Chondrocyte (in vitro differentiated cells): ENCODE results near the gene HLTF. TPM values are rescaled to one million over a fixed set of nuclear protein-coding genes. Genes with fewer than 3 reads are reported as not detected.

Experiments used
- DNase-seq: peaks from one replicate; pipeline ENCODE4 v3.0.0; 2021; ENCODE audit warnings: mixed read lengths, low spot score
- H3K27ac Mint-ChIP-seq: one replicate; pipeline ENCODE4 v1.8.0; 2021; ENCODE audit warnings: mild to moderate bottlenecking, moderate library complexity, mixed read lengths; ENCODE audit not compliant: unreplicated experiment
- H3K27me3 Mint-ChIP-seq: 2 replicates; pipeline ENCODE4 v1.8.0; 2021; ENCODE audit warnings: low read depth, mixed read lengths
- H3K36me3 Mint-ChIP-seq: 2 replicates; pipeline ENCODE4 v1.8.0; 2021; ENCODE audit warnings: low read depth, mixed read lengths
- H3K4me1 Mint-ChIP-seq: 2 replicates; pipeline ENCODE4 v1.8.0; 2021; ENCODE audit warnings: low read depth, mild to moderate bottlenecking, mixed read lengths
- H3K4me3 Mint-ChIP-seq: one replicate; pipeline ENCODE4 v1.8.0; 2021; ENCODE audit warnings: mild to moderate bottlenecking, moderate library complexity, mixed read lengths; ENCODE audit not compliant: unreplicated experiment
- H3K9me3 Mint-ChIP-seq: 2 replicates; pipeline ENCODE4 v1.8.0; 2021; ENCODE audit warnings: low read depth, mixed read lengths
- CTCF ChIP-seq: fragments of 200-600 bp; sonication (generic); IDR thresholded peaks from 2 replicates; pipeline ENCODE4 v1.5.0; 2021; ENCODE audit warnings: antibody characterized with exemption, mild to moderate bottlenecking, moderate library complexity
- total RNA-seq: library from RNA; stranded (reverse); gene quantifications from 3 replicates; pipeline ENCODE4 v1.2.1, GENCODE V29; 2021

The HLTF gene
- total RNA-seq, 1 donor from 2014 or later = 30.9 TPM

DNA sequence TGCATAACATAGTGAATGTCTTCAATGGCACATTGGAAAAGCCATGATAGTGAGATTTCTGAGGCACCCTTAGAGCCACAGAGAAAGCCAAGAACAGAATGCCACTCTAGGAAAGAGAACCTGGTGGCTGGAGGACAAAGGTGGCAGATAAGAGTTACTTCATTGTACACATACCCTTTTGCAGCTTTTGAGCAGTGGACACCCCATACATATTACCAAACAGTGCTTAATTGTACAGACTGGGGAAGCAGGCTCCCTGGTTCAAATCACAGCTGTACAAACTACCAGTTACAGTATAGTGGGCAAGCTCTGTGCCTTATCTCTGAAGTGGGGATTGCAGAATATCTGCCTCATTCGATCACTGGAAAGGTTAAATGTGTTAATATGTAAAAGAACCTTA is 105.1 kb downstream of the HLTF start:
- H3K4me3 Mint-ChIP-seq = no peak overlapping the region
- H3K9me3 Mint-ChIP-seq = peaks cover 2% of the 10 kb centered on the region
- H3K27me3 Mint-ChIP-seq = peaks cover 4% of the 10 kb centered on the region
- no peak overlapping the region for H3K27ac Mint-ChIP-seq
- no peak for DNase-seq
- H3K4me1 Mint-ChIP-seq = no peaks in the 10 kb centered on the region
- no peak for TF ChIP-seq CTCF
- no peaks in the 10 kb centered on the region for H3K36me3 Mint-ChIP-seq

Other genes with a start within 250 kb of the HLTF start
- not detected in 3 replicates for gene CPA3, start 221.2 kb downstream of the HLTF start, total RNA-seq
- gene GYG1, start 95.0 kb downstream of the HLTF start, total RNA-seq = 41.2 to 50.1 TPM (median 48.1 TPM) in 3 replicates
- gene HPS3, start 43.1 kb upstream of the HLTF start, total RNA-seq = 16.2 to 17.5 TPM (median 16.5 TPM) in 3 replicates
- not detected in 3 replicates for gene CP, start 135.3 kb upstream of the HLTF start, total RNA-seq
- 0.20 to 1.4 TPM in 2 of 3 replicates, not detected in the other for gene TM4SF18, start 247.1 kb upstream of the HLTF start, total RNA-seq